B cell (primary cell): Measurements from ENCODE around the gene AXIN1. TPM values are rescaled to one million over a fixed set of nuclear protein-coding genes. Genes with fewer than 3 reads are reported as not detected.

Source experiments
- ATAC-seq: fragments of 200-7000 bp; cut with Tn5 transposase; one replicate; pipeline ENCODE4 v1.10.0; 2021; ENCODE audit warnings: low read depth, mild to moderate bottlenecking, moderate number of reproducible peaks, moderate library complexity
- CTCF ChIA-PET: fragments of 350-600 bp; sonication (Branson Sonifier 250); formaldehyde crosslinking; loops from one replicate; lab custom pipeline; 2021; ENCODE audit warnings: antibody characterized with exemption, inconsistent platforms; lab: Charles Lee
- POLR2A ChIA-PET: fragments of 350-600 bp; sonication (Branson Sonifier 250); formaldehyde crosslinking; loops from one replicate; lab custom pipeline; 2021; ENCODE audit warnings: antibody characterized with exemption; lab: Charles Lee
- DNase-seq: peaks from one replicate; pipeline ENCODE4 v3.0.0; 2013
- H2AFZ ChIP-seq: 2 replicates; pipeline ENCODE4 v1.6.1; 2012; ENCODE audit warnings: mild to moderate bottlenecking, low read depth, low read length; ENCODE audit not compliant: insufficient read depth, poor library complexity, severe bottlenecking
- H3K27ac ChIP-seq, 2 donors: 1 replicate in 1 of 2; 2 replicates in 1 of 2; pipeline ENCODE4 v1.5.1; 2012 to 2013; ENCODE audit warnings: low read length in 2 of 2, mild to moderate bottlenecking in 2 of 2, moderate library complexity in 1 of 2
- H3K27me3 ChIP-seq, 4 experiments: fragments of 200-600 bp in 1 of 4; sonication (generic) in 1 of 4; replicated peaks in 1 of 4; 1 replicate in 2 of 4; 2 replicates in 2 of 4; pipeline versions ENCODE4 v1.6.1 to v1.7.0; 2013 to 2016; ENCODE audit warnings: low read length in 3 of 4, mild to moderate bottlenecking in 2 of 4, mixed read lengths in 1 of 4, moderate library complexity in 1 of 4; ENCODE audit not compliant: insufficient read depth in 4 of 4, control insufficient read depth in 3 of 4; ENCODE audit errors: control extremely low read depth in 1 of 4
- H3K36me3 ChIP-seq, 2 experiments: replicated peaks in 1 of 2; 1 replicate in 1 of 2; 2 replicates in 1 of 2; pipeline versions ENCODE4 v1.6.1 to v1.7.1; 2013; ENCODE audit warnings: low read length in 1 of 2; ENCODE audit not compliant: insufficient read depth in 2 of 2, control insufficient read depth in 1 of 2; ENCODE audit errors: control extremely low read depth in 1 of 2, extremely low read depth in 1 of 2
- H3K4me1 ChIP-seq, 2 donors: fragments of 200-600 bp in 1 of 2; sonication (generic) in 1 of 2; 1 replicate in 1 of 2; 2 replicates in 1 of 2; pipeline versions ENCODE4 v1.5.1 to v1.6.1; 2013 to 2017; ENCODE audit warnings: low read length in 2 of 2; ENCODE audit not compliant: control insufficient read depth in 2 of 2, insufficient read depth in 2 of 2
- H3K4me2 ChIP-seq: replicated peaks from 2 replicates; pipeline ENCODE3; 2012; ENCODE audit warnings: mild to moderate bottlenecking, low read depth, low read length; ENCODE audit not compliant: poor library complexity, severe bottlenecking
- H3K4me3 ChIP-seq, 5 experiments: fragments of 200-600 bp in 1 of 5; sonication (generic) in 1 of 5; 1 replicate in 3 of 5; 2 replicates in 2 of 5; pipeline versions ENCODE4 v1.5.1 to v1.7.0; 2011 to 2016; ENCODE audit warnings: low read length in 4 of 5, mild to moderate bottlenecking in 4 of 5, low read depth in 2 of 5, control low read depth in 1 of 5, moderate library complexity in 1 of 5; ENCODE audit not compliant: insufficient read depth in 1 of 5; ENCODE audit errors: control extremely low read depth in 1 of 5, extremely low read depth in 1 of 5
- H3K79me2 ChIP-seq: fragments of 200-600 bp; sonication (generic); one replicate; pipeline ENCODE4 v1.6.0; 2016; ENCODE audit warnings: low read length; ENCODE audit not compliant: control insufficient read depth, insufficient read depth
- H3K9ac ChIP-seq: fragments of 200-600 bp; sonication (generic); 2 replicates; pipeline ENCODE4 v1.6.1; 2017; ENCODE audit warnings: mild to moderate bottlenecking, low read length, moderate library complexity
- H3K9me3 ChIP-seq, 3 donors: one replicate each; pipeline versions ENCODE4 v1.6.1 to v1.7.1; 2013; ENCODE audit warnings: low read length in 2 of 3; ENCODE audit not compliant: control insufficient read depth in 2 of 3, insufficient read depth in 1 of 3; ENCODE audit errors: control extremely low read depth in 1 of 3
- H4K20me1 ChIP-seq: 2 replicates; pipeline ENCODE4 v1.6.0; 2012; ENCODE audit warnings: mild to moderate bottlenecking, low read length; ENCODE audit not compliant: insufficient read depth, control insufficient read depth, poor library complexity, severe bottlenecking
- H3K27ac Mint-ChIP-seq: one replicate; pipeline ENCODE4 v1.8.0; 2021; ENCODE audit warnings: mixed read lengths
- H3K27me3 Mint-ChIP-seq: one replicate; pipeline ENCODE4 v1.8.0; 2021; ENCODE audit warnings: mixed read lengths
- H3K4me1 Mint-ChIP-seq: one replicate; pipeline ENCODE4 v1.8.0; 2021; ENCODE audit warnings: mixed read lengths
- H3K4me3 Mint-ChIP-seq: one replicate; pipeline ENCODE4 v1.8.0; 2021; ENCODE audit warnings: mixed read lengths
- H3K9me3 Mint-ChIP-seq: one replicate; pipeline ENCODE4 v1.8.0; 2022; ENCODE audit warnings: mixed read lengths; ENCODE audit not compliant: insufficient read depth
- EZH2 ChIP-seq: IDR thresholded peaks from 2 replicates; pipeline ENCODE4 v1.6.1; 2012; ENCODE audit warnings: borderline replicate concordance, low read depth, mild to moderate bottlenecking, moderate library complexity, low read length; ENCODE audit not compliant: insufficient read depth, poor library complexity, severe bottlenecking
- WGBS: methylation state at CpG from one replicate; pipeline ENCODE4 v1.1.5; 2013; ENCODE audit warnings: missing lambda C conversion rate; ENCODE audit not compliant: insufficient coverage; 5-methylcytosine and 5-hydroxymethylcytosine counted together
- intact Hi-C: fragments of 100-400 bp; cut with micrococcal nuclease; formaldehyde crosslinking; loops from one replicate; pipeline ENCODE4 v1.10.0; 2022
- polyA plus RNA-seq: library from polyadenylated mRNA; depleted of rRNA; stranded (reverse); fragments of >200 nt; gene quantifications from 2 replicates; pipeline ENCODE4 v1.2.3, GENCODE V29; 2012
- total RNA-seq, 2 donors: library from RNA; stranded (reverse); fragments of 120-200 nt in 1 of 2; gene quantifications; 1 replicate in 1 of 2; 2 replicates in 1 of 2; pipeline versions ENCODE4 v1.2.3 to v1.2.4, GENCODE V29; 2013 to 2022
- TF ChIP-seq, protein P1 (sequence below): fragments of 200-600 bp; IDR thresholded peaks from one replicate; pipeline ENCODE4 v1.8.0; 2022; ENCODE audit warnings: antibody characterized with exemption, mild to moderate bottlenecking

AXIN1 gene
- total and polyA plus RNA-seq, 2 donors (not counting 1 experiment from before 2014, with no cell fraction given): 39.0 to 40.8 TPM

DNA sequence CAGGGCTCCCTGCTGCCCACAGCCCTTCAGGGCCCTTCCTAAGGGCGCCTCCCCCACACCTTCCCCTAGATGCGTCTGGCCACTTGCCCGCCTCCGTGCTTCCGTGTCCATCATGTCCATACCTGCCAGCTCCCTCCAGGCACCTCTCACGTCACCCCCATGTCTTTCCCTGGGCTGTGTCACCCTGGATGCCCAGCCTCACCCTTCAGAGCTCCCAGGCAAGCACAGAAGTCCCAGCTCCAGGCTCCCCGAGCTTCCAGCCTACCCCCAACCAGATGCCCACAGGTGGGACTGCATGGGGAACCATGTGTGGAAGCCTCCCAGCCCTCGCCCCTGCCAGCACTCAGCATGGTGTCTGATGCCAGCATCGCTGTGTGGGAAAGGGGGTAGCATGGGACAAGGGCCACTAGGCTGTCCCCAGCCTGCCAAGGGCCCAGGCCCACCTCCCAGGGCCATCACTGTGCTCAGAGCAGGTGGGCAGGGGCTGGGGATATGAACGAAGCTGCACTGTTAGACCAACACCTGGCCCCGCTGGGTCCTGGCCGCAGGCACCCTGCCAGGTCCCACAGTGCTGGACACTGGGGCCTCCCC is 1.9 kb upstream of the AXIN1 start:
- whole genome bisulfite sequencing: 97% methylated on average over 11 of the region's 12 CpGs
- Histone ChIP-seq H3K9ac (no peak overlapping the region), H3K9me3 (peaks cover 0 to 4% (median 0%) of the 10 kb centered on the region in 3 donors), H4K20me1 (peaks cover 31% of the 10 kb centered on the region), H3K4me2 (no peak overlapping the region), H3K79me2 (peaks cover 19% of the 10 kb centered on the region), H3K27ac (no peak overlapping the region), H3K36me3 (no peaks in the 10 kb centered on the region), H2AFZ (no peak overlapping the region), H3K4me3 (no peak overlapping the region), H3K27me3 (no peaks in the 10 kb centered on the region), H3K4me1 (peaks cover 10 to 18% of the 10 kb centered on the region in 2 donors)
- CTCF ChIA-PET: interaction anchor here (1.1 kb wide), 2 partner anchors 119 to 289 kb away, joined by 3 to 4 read pairs; partner anchors contain the start of gene FAM234A
- no peaks in the 10 kb centered on the region for H3K9me3 Mint-ChIP-seq
- DNase-seq (no peak), ATAC-seq (no peak)
- no peaks in the 10 kb centered on the region for H3K27me3 Mint-ChIP-seq
- POLR2A ChIA-PET: interaction anchor here (0.9 kb wide), 1 partner anchor 16 kb away, joined by 3 read pairs; the partner anchor contains the start of gene MRPL28
- H3K4me1 Mint-ChIP-seq: peaks cover 20% of the 10 kb centered on the region
- intact Hi-C loops: no loop called here
- H3K27ac Mint-ChIP-seq: peak overlapping the region; percentile 46
- peak overlapping the region; percentile 45 for H3K4me3 Mint-ChIP-seq
- TF ChIP-seq, protein P1, sequence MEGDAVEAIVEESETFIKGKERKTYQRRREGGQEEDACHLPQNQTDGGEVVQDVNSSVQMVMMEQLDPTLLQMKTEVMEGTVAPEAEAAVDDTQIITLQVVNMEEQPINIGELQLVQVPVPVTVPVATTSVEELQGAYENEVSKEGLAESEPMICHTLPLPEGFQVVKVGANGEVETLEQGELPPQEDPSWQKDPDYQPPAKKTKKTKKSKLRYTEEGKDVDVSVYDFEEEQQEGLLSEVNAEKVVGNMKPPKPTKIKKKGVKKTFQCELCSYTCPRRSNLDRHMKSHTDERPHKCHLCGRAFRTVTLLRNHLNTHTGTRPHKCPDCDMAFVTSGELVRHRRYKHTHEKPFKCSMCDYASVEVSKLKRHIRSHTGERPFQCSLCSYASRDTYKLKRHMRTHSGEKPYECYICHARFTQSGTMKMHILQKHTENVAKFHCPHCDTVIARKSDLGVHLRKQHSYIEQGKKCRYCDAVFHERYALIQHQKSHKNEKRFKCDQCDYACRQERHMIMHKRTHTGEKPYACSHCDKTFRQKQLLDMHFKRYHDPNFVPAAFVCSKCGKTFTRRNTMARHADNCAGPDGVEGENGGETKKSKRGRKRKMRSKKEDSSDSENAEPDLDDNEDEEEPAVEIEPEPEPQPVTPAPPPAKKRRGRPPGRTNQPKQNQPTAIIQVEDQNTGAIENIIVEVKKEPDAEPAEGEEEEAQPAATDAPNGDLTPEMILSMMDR: no peak
- TF ChIP-seq EZH2: no peak
